SJSA1 (cell line): ENCODE results near the gene DDIT4. TPM values are rescaled to one million over a fixed set of nuclear protein-coding genes. Genes with fewer than 3 reads are reported as not detected.

Source experiments
- DNase-seq, 2 experiments: peaks; one replicate each; pipeline ENCODE4 v3.0.0-alpha.2; 2015 to 2020; ENCODE audit warnings: low spot score in 2 of 2, low read depth in 1 of 2
- H3K27ac ChIP-seq: fragments of 250-450 bp; sonication (Bioruptor Pico); 2 replicates; pipeline ENCODE4 v1.5.1; 2020; ENCODE audit warnings: mild to moderate bottlenecking, moderate library complexity
- H3K27me3 ChIP-seq: fragments of 250-450 bp; sonication (Bioruptor Pico); replicated peaks from 2 replicates; pipeline ENCODE4 v1.5.1; 2020; ENCODE audit warnings: mild to moderate bottlenecking, moderate library complexity
- H3K36me3 ChIP-seq: fragments of 250-450 bp; sonication (Bioruptor Pico); 2 replicates; pipeline ENCODE4 v1.5.1; 2020; ENCODE audit warnings: mild to moderate bottlenecking
- H3K4me1 ChIP-seq: fragments of 250-450 bp; sonication (Bioruptor Pico); replicated peaks from 2 replicates; pipeline ENCODE4 v1.6.1; 2021; ENCODE audit warnings: mild to moderate bottlenecking
- H3K4me3 ChIP-seq: fragments of 250-450 bp; sonication (Bioruptor Pico); 2 replicates; pipeline ENCODE4 v1.5.1; 2020; ENCODE audit warnings: mild to moderate bottlenecking
- H3K9me3 ChIP-seq: fragments of 250-450 bp; sonication (Bioruptor Pico); replicated peaks from 2 replicates; pipeline ENCODE4 v1.5.1; 2020; ENCODE audit warnings: mild to moderate bottlenecking
- total RNA-seq: library from RNA; depleted of rRNA; stranded (reverse); fragments of >200 nt; shearing (Covaris generic); gene quantifications from 2 replicates; pipeline ENCODE4 v1.2.3, GENCODE V29; 2014; rRNA removed

Gene DDIT4
- total RNA-seq, 1 experiment from 2014 or later = 13.6 TPM

- H3K27ac ChIP-seq = no peak overlapping the region
- H3K27me3 ChIP-seq = no peaks in the 10 kb centered on the region
- peaks cover 40% of the 10 kb centered on the region for H3K4me1 ChIP-seq
- H3K36me3 ChIP-seq = no peaks in the 10 kb centered on the region
- no peak overlapping the region for H3K4me3 ChIP-seq
- no peaks in the 10 kb centered on the region for H3K9me3 ChIP-seq
- no peak for DNase-seq
These were observed 43.2 kb downstream of the DDIT4 start for GRCh38 chr10:72316748-72317435.

- no peaks in the 10 kb centered on the region for H3K9me3 ChIP-seq
- DNase-seq = no peak
- H3K27me3 ChIP-seq = no peaks in the 10 kb centered on the region
- H3K4me3 ChIP-seq = peak overlapping the region; percentile 36
- H3K27ac ChIP-seq = peak overlapping the region; percentile 88
- no peaks in the 10 kb centered on the region for H3K36me3 ChIP-seq
- peaks cover 49% of the 10 kb centered on the region for H3K4me1 ChIP-seq
These were observed 44.9 kb downstream of the DDIT4 start for GRCh38 chr10:72318418-72319262.

- Histone ChIP-seq H3K27me3 (no peaks in the 10 kb centered on the region), H3K4me1 (peaks cover 49% of the 10 kb centered on the region), H3K36me3 (no peaks in the 10 kb centered on the region), H3K4me3 (peak overlapping the region; percentile 36), H3K27ac (peak overlapping the region; percentile 88), H3K9me3 (no peaks in the 10 kb centered on the region)
- peak; percentile 88 to 93 for DNase-seq
These were observed 45.9 kb downstream of the DDIT4 start for GRCh38 chr10:72319416-72320254.

GRCh38 chr10:72320676-72321247 is 47.0 kb downstream of the DDIT4 start:
- H3K4me1 ChIP-seq = peaks cover 48% of the 10 kb centered on the region
- no peaks in the 10 kb centered on the region for H3K9me3 ChIP-seq
- peak overlapping the region; percentile 88 for H3K27ac ChIP-seq
- no peak overlapping the region for H3K4me3 ChIP-seq
- peak; percentile 96 for DNase-seq
- H3K27me3 ChIP-seq = no peaks in the 10 kb centered on the region
- no peaks in the 10 kb centered on the region for H3K36me3 ChIP-seq

- Histone ChIP-seq H3K4me3 (no peak overlapping the region), H3K9me3 (no peaks in the 10 kb centered on the region), H3K27me3 (no peaks in the 10 kb centered on the region), H3K4me1 (peaks cover 48% of the 10 kb centered on the region), H3K36me3 (no peaks in the 10 kb centered on the region), H3K27ac (peak overlapping the region; percentile 88)
- no peak for DNase-seq
These were observed 47.7 kb downstream of the DDIT4 start for GRCh38 chr10:72321248-72322029.

- Histone ChIP-seq H3K36me3 (no peaks in the 10 kb centered on the region), H3K4me3 (no peak overlapping the region), H3K27me3 (no peaks in the 10 kb centered on the region), H3K27ac (peak overlapping the region; percentile 88), H3K9me3 (no peaks in the 10 kb centered on the region), H3K4me1 (peaks cover 48% of the 10 kb centered on the region)
- no peak for DNase-seq
These were observed 48.2 kb downstream of the DDIT4 start for GRCh38 chr10:72322030-72322279.

GRCh38 chr10:72322280-72323058 is 48.7 kb downstream of the DDIT4 start:
- Histone ChIP-seq H3K27ac (peak overlapping the region; percentile 88), H3K27me3 (no peaks in the 10 kb centered on the region), H3K4me3 (no peak overlapping the region), H3K4me1 (peaks cover 48% of the 10 kb centered on the region), H3K36me3 (no peaks in the 10 kb centered on the region), H3K9me3 (no peaks in the 10 kb centered on the region)
- DNase-seq = no peak

GRCh38 chr10:72323108-72323749 is 49.5 kb downstream of the DDIT4 start:
- Histone ChIP-seq H3K9me3 (no peaks in the 10 kb centered on the region), H3K27me3 (no peaks in the 10 kb centered on the region), H3K27ac (no peak overlapping the region), H3K4me3 (no peak overlapping the region), H3K36me3 (no peaks in the 10 kb centered on the region), H3K4me1 (peaks cover 53% of the 10 kb centered on the region)
- no peak for DNase-seq

GRCh38 chr10:72323771-72324191 is 50.1 kb downstream of the DDIT4 start:
- H3K27ac ChIP-seq = no peak overlapping the region
- H3K36me3 ChIP-seq = no peaks in the 10 kb centered on the region
- H3K9me3 ChIP-seq = no peaks in the 10 kb centered on the region
- no peaks in the 10 kb centered on the region for H3K27me3 ChIP-seq
- H3K4me3 ChIP-seq = no peak overlapping the region
- peaks cover 54% of the 10 kb centered on the region for H3K4me1 ChIP-seq
- no peak for DNase-seq

Other genes with a start within 250 kb of the DDIT4 start
- not detected in 2 replicates for gene SPOCK2, start 185.4 kb upstream of the DDIT4 start, total RNA-seq
- 28.6 and 89.9 TPM in 2 replicates for gene ANAPC16, start 57.9 kb upstream of the DDIT4 start, total RNA-seq
- gene ASCC1, start 57.6 kb upstream of the DDIT4 start, total RNA-seq = 39.4 and 51.1 TPM in 2 replicates
- gene DNAJB12, start 81.0 kb downstream of the DDIT4 start, total RNA-seq = 36.1 and 42.3 TPM in 2 replicates